C4-2B (cell line): ENCODE results near the gene TSPAN31.

ENCODE experiments used
- ZFX ChIP-seq: fragments of 450-650 bp; IDR thresholded peaks from 2 replicates; pipeline ENCODE4 v1.6.1; 2017
- TF ChIP-seq, protein P1 (sequence below): fragments of 450-650 bp; conservative IDR thresholded peaks from 2 replicates; pipeline ENCODE4 v1.5.1; 2017; ENCODE audit warnings: mild to moderate bottlenecking

DNA sequence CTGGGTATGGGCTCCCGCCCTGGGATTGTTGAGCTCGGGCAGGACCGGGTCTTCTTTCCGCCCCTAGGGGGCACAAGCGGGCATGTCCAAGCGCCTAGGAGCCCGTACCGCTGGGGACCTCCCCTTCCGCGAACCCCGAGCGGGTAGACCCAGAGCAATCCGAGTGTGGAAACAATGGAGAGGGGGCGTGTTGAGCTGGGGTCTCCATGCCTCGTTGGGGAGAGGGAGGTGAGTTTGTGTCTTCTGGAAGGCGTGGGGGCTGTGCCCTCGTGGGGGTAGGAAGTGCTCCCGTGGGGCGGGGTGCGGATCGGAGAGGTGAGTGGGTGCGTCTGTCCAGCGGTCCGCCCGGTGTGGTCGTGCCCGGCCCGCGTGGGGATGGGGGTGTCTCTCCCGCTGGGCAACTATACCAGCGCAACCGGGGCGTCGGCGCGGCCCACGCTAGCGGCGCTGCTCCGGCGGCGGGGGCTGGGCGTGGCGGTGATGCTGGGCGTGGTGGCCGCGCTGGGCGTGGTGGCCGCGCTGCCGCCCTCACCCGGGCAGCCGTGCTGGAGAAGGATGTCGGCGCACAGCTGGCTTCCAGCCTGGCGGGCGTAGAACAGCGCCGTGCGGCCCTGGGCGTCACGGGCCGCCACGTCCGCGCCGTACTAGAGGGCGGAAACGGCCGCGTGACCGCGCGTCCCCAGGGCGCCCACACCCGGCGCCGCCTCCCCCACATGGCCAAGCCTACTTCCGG lies 18.5 kb upstream of the TSPAN31 start:
- TF ChIP-seq, protein P1, sequence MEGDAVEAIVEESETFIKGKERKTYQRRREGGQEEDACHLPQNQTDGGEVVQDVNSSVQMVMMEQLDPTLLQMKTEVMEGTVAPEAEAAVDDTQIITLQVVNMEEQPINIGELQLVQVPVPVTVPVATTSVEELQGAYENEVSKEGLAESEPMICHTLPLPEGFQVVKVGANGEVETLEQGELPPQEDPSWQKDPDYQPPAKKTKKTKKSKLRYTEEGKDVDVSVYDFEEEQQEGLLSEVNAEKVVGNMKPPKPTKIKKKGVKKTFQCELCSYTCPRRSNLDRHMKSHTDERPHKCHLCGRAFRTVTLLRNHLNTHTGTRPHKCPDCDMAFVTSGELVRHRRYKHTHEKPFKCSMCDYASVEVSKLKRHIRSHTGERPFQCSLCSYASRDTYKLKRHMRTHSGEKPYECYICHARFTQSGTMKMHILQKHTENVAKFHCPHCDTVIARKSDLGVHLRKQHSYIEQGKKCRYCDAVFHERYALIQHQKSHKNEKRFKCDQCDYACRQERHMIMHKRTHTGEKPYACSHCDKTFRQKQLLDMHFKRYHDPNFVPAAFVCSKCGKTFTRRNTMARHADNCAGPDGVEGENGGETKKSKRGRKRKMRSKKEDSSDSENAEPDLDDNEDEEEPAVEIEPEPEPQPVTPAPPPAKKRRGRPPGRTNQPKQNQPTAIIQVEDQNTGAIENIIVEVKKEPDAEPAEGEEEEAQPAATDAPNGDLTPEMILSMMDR, result peak; percentile 88
- peak; percentile 31; the same call in 1 of the 2 replicates for TF ChIP-seq ZFX
